GM18520 (cell line): ENCODE results near the gene PHLPP2.
"Not testable (repeated sequence)": the region's sequence is repeated elsewhere in the genome, so short reads cannot be mapped to it uniquely, and the experiment has no call there.

Experiments used
- ATAC-seq: cut with Tn5 transposase; IDR thresholded peaks from one replicate; pipeline ENCODE4 v1.9.1; 2021; ENCODE audit not compliant: unreplicated experiment

The PHLPP2 gene

GRCh38 chr16:71721066-71721740 is 3.3 kb downstream of the PHLPP2 start:
- ATAC-seq, result no peak

GRCh38 chr16:71712501-71712900 is 12.0 kb downstream of the PHLPP2 start:
- no peak for ATAC-seq

- no peak for ATAC-seq
Observed at GRCh38 chr16:71711789-71712188, 12.7 kb downstream of the PHLPP2 start.

GRCh38 chr16:71709229-71709781 is 15.2 kb downstream of the PHLPP2 start:
- no peak for ATAC-seq

GRCh38 chr16:71708696-71709095 is 15.8 kb downstream of the PHLPP2 start:
- no peak for ATAC-seq

- no peak for ATAC-seq
Observed at GRCh38 chr16:71707199-71707598, 17.3 kb downstream of the PHLPP2 start.

GRCh38 chr16:71706046-71706445 is 18.5 kb downstream of the PHLPP2 start:
- ATAC-seq, result no peak

- ATAC-seq, result no peak
Observed at GRCh38 chr16:71703333-71703732, 21.2 kb downstream of the PHLPP2 start.

GRCh38 chr16:71700831-71701230 is 23.7 kb downstream of the PHLPP2 start:
- ATAC-seq, result no peak

- ATAC-seq, result no peak
Observed at GRCh38 chr16:71698491-71698890, 26.0 kb downstream of the PHLPP2 start.

- no peak for ATAC-seq
Observed at GRCh38 chr16:71693164-71693563, 31.3 kb downstream of the PHLPP2 start.

- ATAC-seq, result no peak
Observed at GRCh38 chr16:71689901-71690300, 34.6 kb downstream of the PHLPP2 start.

- no peak for ATAC-seq
Observed at GRCh38 chr16:71687861-71688260, 36.6 kb downstream of the PHLPP2 start.

- ATAC-seq, result not testable (repeated sequence)
Observed at GRCh38 chr16:71684280-71684679, 40.2 kb downstream of the PHLPP2 start.

GRCh38 chr16:71681360-71681759 is 43.1 kb downstream of the PHLPP2 start:
- ATAC-seq, result no peak

- no peak for ATAC-seq
Observed at GRCh38 chr16:71676236-71676635, 48.3 kb downstream of the PHLPP2 start.

- no peak for ATAC-seq
Observed at GRCh38 chr16:71675380-71675779, 49.1 kb downstream of the PHLPP2 start.

- no peak for ATAC-seq
Observed at GRCh38 chr16:71674229-71674628, 50.3 kb downstream of the PHLPP2 start.

- ATAC-seq, result no peak
Observed at GRCh38 chr16:71673582-71673973, 50.9 kb downstream of the PHLPP2 start.

- no peak for ATAC-seq
Observed at GRCh38 chr16:71672803-71673581, 51.5 kb downstream of the PHLPP2 start.

GRCh38 chr16:71672125-71672524 is 52.4 kb downstream of the PHLPP2 start:
- ATAC-seq, result no peak

- no peak for ATAC-seq
Observed at GRCh38 chr16:71671165-71671564, 53.3 kb downstream of the PHLPP2 start.
